ENCODE data around the gene NKAIN2. TPM values are rescaled to one million over a fixed set of nuclear protein-coding genes. Genes with fewer than 3 reads are reported as not detected.

Gene NKAIN2
- total RNA-seq, 6 experiments from 2014 or later: not detected

- TF ChIP-seq CTCF (IDR thresholded peaks at IDR 0.05): no peak
- H3K9me3 Mint-ChIP-seq: no peaks in the 10 kb centered on the region
- no peak for DNase-seq
- H3K27ac Mint-ChIP-seq: no peak overlapping the region
- no peak overlapping the region for H3K4me3 Mint-ChIP-seq
- H3K4me1 Mint-ChIP-seq (ENCODE audit: low read depth): no peaks in the 10 kb centered on the region
- no peaks in the 10 kb centered on the region for H3K36me3 Mint-ChIP-seq (ENCODE audit: low read depth)
- H3K27me3 Mint-ChIP-seq (ENCODE audit: insufficient read depth): no peaks in the 10 kb centered on the region; the same call in 1 of the 2 replicates
Measured at GRCh38 chr6:124823240-124824111, 1019.8 kb downstream of the NKAIN2 start.

- H3K4me3 Mint-ChIP-seq: no peak overlapping the region
- H3K9me3 Mint-ChIP-seq: no peaks in the 10 kb centered on the region
- TF ChIP-seq CTCF (IDR thresholded peaks at IDR 0.05): no peak
- no peaks in the 10 kb centered on the region for H3K36me3 Mint-ChIP-seq (ENCODE audit: low read depth)
- DNase-seq: no peak
- no peaks in the 10 kb centered on the region; the same call in 1 of the 2 replicates for H3K27me3 Mint-ChIP-seq (ENCODE audit: insufficient read depth)
- no peaks in the 10 kb centered on the region for H3K4me1 Mint-ChIP-seq (ENCODE audit: low read depth)
- no peak overlapping the region for H3K27ac Mint-ChIP-seq
Measured at GRCh38 chr6:124825564-124825963, 1021.9 kb downstream of the NKAIN2 start.

- no peak for TF ChIP-seq CTCF (IDR thresholded peaks at IDR 0.05)
- Mint-ChIP-seq H3K27ac (no peak overlapping the region), H3K4me3 (no peak overlapping the region), H3K9me3 (no peaks in the 10 kb centered on the region), H3K4me1 (ENCODE audit: low read depth) (no peaks in the 10 kb centered on the region), H3K36me3 (ENCODE audit: low read depth) (no peaks in the 10 kb centered on the region), H3K27me3 (ENCODE audit: insufficient read depth) (no peaks in the 10 kb centered on the region; the same call in none of the 2 replicates)
- no peak for DNase-seq
Measured at GRCh38 chr6:124829822-124830221, 1026.2 kb downstream of the NKAIN2 start.

GRCh38 chr6:124830506-124830905, 1026.8 kb downstream of the NKAIN2 start:
- no peak for DNase-seq
- Mint-ChIP-seq H3K4me1 (ENCODE audit: low read depth) (no peaks in the 10 kb centered on the region), H3K27me3 (ENCODE audit: insufficient read depth) (no peaks in the 10 kb centered on the region; the same call in none of the 2 replicates), H3K36me3 (ENCODE audit: low read depth) (no peaks in the 10 kb centered on the region), H3K4me3 (no peak overlapping the region), H3K27ac (no peak overlapping the region), H3K9me3 (no peaks in the 10 kb centered on the region)
- no peak for TF ChIP-seq CTCF (IDR thresholded peaks at IDR 0.05)

- no peak overlapping the region for H3K4me3 Mint-ChIP-seq
- peak; percentile 72 for TF ChIP-seq CTCF (IDR thresholded peaks at IDR 0.05)
- H3K9me3 Mint-ChIP-seq: no peaks in the 10 kb centered on the region
- no peak overlapping the region for H3K27ac Mint-ChIP-seq
- DNase-seq: no peak
- H3K27me3 Mint-ChIP-seq (ENCODE audit: insufficient read depth): peaks cover 1% of the 10 kb centered on the region
- H3K4me1 Mint-ChIP-seq (ENCODE audit: low read depth): no peaks in the 10 kb centered on the region
- no peaks in the 10 kb centered on the region for H3K36me3 Mint-ChIP-seq (ENCODE audit: low read depth)
Measured at GRCh38 chr6:124854338-124854922, 1050.8 kb downstream of the NKAIN2 start.
